HG03196 (cell line): ENCODE measurements around the gene DDX54.
"Not testable (repeated sequence)": the region's sequence is repeated elsewhere in the genome, so short reads cannot be mapped to it uniquely, and the experiment has no call there.

Experiments
- ATAC-seq: cut with Tn5 transposase; IDR thresholded peaks from one replicate; pipeline ENCODE4 v1.9.1; 2021; ENCODE audit not compliant: unreplicated experiment

Gene DDX54

GRCh38 chr12:113221181-113221996, 36.1 kb upstream of the DDX54 start, which contains the start of gene TPCN1:
TSS of gene TPCN1 (plus strand) at chr12:113221464. CDS start at chr12:113226853, 5,389 bp downstream.
- ATAC-seq: peak; percentile 89

GRCh38 chr12:113220593-113221180, 35.4 kb upstream of the DDX54 start:
- ATAC-seq: no peak

DNA sequence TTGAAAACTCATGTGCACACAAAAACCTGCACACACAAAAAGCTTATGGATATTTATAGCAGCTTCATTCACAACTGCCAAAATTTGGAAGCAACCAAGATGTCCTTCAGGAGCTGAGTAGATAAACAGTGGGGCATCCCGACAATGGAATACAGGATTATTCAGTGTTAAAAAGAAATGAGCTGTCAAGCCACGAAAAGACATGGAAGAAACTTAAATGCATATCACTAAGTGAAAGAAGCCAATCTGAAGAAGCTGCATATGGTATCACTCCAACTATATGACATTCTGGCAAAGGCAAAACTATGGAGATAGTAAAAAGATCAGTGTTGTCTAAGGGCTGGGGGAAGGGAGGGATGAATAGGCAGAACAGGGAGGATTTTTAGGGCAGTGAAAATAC, 30.7 kb upstream of the DDX54 start:
- no peak for ATAC-seq

- peak; percentile 65 for ATAC-seq
These were observed 29.7 kb upstream of the DDX54 start for GRCh38 chr12:113214895-113215400.

- no peak for ATAC-seq
These were observed 25.9 kb upstream of the DDX54 start for GRCh38 chr12:113211160-113211559.

GRCh38 chr12:113208041-113208934, 23.0 kb upstream of the DDX54 start:
- peak; percentile 78 for ATAC-seq

- peak; percentile 2 for ATAC-seq
These were observed 22.3 kb upstream of the DDX54 start for GRCh38 chr12:113207613-113208040.

DNA sequence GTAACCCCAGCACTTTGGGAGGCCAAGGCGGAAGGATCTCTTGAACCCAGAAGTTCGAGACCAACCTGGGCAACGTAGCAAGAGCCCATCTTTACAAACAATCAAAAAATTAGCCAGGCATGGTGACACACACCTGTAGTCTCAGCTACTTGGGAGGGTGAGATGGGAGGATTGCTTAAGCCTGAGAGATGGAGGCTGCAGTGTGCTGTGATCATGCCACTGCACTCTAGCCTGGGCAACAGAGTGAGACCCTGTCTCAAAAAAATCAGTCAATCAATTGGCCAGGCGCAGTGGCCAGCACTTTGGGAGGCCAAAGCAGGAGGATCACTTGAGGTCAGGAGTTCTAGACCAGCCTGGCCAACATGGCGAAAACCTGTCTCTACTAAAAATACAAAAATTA, 21.5 kb upstream of the DDX54 start:
- not testable (repeated sequence) for ATAC-seq

- ATAC-seq: no peak
These were observed 19.5 kb upstream of the DDX54 start for GRCh38 chr12:113204804-113205203.

GRCh38 chr12:113203852-113204760, 18.8 kb upstream of the DDX54 start:
- no peak for ATAC-seq

DNA sequence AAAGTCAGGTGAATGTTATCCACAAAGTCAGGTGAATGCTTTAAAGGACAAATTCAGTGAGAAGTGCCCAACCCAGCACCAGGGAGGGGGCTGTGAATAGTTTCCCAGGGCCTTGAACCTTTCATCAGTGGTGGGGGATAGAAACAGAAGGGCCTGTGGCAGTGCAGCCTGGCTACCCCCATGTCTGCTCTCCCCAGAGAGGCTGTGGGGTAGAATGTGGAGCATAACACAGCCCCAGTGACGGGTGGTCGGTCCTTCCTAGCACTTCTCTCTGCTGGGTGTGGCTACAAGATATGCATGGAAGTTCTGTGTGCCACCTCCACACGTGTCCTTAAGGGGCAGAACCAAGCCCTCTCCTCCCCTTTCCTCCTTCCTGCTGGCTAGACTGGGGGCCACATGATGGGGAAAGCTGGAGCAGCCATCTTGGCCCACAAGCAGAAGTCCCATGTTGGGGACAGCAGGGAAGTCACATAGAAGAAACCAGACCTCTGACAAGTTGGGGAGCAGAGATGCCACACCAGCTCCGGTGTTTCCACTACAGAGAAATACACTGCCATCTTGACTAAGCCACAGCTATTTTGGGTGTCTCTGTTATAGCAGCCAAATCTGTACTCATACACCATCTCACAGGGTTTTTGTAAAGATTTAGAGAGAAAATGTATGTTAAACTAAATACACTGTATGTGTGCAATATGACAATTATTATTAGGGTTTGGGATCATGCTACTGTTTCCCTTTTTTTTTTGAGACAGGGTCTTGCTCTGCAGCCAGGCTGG, 17.2 kb upstream of the DDX54 start:
- no peak for ATAC-seq

DNA sequence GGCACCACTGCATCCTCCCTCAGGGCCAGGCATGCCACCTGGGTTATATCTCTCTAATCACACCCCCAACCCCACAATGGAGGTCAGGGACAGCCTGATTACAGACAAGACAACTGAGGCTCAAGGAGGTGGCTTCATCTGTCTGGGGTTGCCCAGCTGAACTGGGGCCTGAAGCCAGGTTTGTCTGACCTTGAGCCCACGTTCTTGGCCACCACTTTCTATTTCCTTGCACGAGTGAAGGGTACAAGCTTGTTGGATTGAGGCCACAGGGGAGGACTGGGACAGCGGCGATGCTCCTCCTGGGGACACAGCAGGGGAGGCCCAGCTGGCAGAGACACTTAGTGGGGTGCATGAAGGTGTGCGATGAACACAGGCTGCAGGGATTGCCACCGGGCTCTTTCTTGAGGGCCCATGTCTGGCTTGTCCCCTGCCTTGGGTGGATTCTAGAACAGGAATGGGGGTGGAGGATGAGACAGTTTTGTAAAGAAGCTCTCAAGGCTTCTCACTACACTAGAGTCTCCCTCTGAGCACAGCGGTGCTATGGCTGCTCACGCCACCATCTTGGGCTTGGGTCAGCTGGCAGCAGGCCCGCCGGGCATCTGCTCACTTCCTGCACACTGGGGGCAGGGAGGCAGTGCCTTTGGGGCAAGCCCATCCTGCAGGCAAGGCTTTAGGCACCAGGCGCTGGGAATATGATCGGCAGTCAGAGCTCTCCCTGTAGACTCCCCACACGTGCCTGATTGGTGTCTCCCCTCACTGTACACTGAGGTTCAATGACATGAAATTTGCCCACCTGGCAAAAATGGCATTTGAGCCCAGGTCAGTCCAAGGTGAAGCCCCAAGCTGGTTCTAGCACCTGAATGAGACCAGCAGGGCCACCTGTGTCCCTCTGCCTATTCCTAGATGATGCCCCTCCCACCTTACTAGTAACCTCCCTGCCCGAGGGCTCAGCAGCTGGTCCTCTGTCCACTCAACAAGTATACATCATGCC, 16.2 kb upstream of the DDX54 start:
- no peak for ATAC-seq

DNA sequence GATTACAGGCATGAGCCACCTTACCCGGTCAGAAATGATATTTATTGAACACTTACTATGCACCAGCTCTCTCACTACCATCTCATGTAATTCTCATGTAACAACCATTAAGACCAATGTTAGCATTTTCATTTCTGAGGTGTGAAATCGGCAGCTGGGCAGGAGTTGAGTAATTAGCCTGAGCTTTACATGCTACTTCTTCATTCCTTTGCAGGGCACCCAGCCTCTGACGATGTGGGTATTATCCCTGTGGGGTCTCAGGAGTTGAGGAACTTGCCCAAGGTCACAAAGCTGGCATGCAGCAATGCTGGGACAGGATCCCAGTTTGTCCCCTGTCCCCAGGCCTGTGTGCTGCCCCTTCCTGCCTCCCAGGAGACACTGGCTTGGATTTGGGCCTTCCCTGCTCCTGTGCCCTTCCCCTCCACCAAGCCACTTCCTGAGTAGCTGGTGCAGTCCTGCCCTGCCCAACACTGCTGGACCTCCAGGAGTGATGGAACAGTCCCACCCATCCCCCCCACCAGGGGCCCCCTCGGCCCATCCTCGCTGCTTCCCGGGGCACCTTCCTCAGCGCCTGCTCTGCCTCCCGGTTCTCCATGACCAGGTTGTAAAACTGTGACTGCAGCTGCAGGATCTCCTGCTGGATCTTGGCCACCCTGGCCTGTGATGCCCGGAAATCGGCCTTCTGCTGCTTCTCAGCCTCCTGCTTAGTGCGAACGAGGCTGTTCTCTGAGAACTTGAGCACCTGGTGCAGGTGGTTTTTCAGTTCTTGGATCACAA, 14.9 kb upstream of the DDX54 start:
- ATAC-seq: no peak

DNA sequence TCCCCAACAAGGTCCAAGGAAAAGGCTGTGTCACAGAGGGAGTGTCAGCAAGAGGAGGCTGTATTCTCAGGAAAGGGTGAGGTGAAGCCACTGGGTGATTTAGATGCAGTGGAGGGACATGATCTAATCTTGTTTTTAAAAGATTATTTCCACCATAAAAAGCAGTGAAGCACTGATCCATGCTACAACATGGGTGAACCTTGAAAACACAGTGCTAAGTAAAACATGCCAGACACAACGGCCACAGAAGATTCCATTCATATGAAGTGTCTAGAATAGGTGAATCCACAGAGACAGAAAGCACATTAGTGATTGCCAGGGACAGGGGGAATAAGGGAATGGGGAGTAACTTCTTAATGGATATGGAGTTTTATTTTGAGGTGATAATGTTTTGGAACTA, 13.0 kb upstream of the DDX54 start:
- ATAC-seq: no peak

DNA sequence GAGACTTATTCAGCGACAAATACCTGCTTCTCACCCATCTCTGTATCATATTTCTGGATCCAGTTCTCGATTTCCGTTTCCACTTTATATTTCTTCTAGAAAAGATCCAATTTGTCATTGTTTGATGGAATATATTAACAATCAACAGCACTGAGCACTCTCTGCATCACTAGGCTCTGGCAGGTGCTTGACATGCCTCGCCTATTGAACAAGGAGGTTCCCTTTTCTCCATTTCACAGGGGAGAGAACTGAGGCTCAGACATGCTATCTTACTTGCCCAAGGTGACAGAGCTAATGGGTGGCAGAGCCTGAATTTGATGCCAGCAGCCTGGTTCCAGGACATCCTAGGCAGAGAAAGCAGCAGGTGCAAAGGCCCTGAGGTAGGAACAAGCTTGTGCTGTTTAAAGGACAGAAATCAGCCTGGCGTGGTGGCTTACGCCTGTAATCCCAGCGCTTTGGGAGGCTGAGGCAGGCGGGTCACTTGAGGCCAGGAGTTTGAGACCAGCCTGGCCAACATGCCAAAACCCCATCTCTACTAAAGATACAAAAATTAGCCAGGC, 12.3 kb upstream of the DDX54 start:
- no peak for ATAC-seq

DNA sequence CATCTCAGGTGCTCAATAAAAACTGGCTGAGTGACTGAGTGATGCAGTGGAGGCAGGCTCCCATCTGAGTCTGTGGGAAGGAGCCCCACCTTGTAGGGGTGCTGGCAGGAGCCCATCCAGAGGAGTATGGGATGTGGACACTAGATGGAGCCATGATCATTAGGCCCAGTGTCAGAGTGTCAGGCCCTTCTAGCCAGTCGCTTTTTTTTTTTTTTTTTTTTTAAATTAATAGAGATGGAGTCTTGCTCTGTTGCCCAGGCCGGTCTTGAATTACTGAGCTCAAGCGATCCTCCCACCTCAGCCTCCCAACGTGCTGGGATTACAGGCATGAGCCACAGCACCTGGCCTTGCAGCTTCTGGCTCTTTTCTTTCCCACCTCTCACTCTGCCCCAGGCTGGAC, 11.7 kb upstream of the DDX54 start:
- peak; percentile 52 for ATAC-seq

GRCh38 chr12:113196582-113196981, 11.3 kb upstream of the DDX54 start:
- ATAC-seq: no peak
